ENCODE data around the gene LGALS3.

Gene LGALS3

GRCh38 chr14:55157080-55157479, 28.0 kb downstream of the LGALS3 start:
- Histone ChIP-seq H3K27me3 (replicated peaks; ENCODE audit: control insufficient read depth, insufficient read depth, low read length) (no peaks in the 10 kb centered on the region), H3K4me3 (replicated peaks; ENCODE audit: low read depth, low read length) (no peak overlapping the region), H3K36me3 (ENCODE audit: control insufficient read depth, insufficient read depth, low read length) (peaks cover 4% of the 10 kb centered on the region)
- TF ChIP-seq, protein P1, sequence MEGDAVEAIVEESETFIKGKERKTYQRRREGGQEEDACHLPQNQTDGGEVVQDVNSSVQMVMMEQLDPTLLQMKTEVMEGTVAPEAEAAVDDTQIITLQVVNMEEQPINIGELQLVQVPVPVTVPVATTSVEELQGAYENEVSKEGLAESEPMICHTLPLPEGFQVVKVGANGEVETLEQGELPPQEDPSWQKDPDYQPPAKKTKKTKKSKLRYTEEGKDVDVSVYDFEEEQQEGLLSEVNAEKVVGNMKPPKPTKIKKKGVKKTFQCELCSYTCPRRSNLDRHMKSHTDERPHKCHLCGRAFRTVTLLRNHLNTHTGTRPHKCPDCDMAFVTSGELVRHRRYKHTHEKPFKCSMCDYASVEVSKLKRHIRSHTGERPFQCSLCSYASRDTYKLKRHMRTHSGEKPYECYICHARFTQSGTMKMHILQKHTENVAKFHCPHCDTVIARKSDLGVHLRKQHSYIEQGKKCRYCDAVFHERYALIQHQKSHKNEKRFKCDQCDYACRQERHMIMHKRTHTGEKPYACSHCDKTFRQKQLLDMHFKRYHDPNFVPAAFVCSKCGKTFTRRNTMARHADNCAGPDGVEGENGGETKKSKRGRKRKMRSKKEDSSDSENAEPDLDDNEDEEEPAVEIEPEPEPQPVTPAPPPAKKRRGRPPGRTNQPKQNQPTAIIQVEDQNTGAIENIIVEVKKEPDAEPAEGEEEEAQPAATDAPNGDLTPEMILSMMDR (IDR thresholded peaks at IDR 0.05; ENCODE audit: insufficient read depth, low read length, poor library complexity, severe bottlenecking): no peak
- no peak for DNase-seq (ENCODE audit: extremely low read depth, insufficient read length)

DNA sequence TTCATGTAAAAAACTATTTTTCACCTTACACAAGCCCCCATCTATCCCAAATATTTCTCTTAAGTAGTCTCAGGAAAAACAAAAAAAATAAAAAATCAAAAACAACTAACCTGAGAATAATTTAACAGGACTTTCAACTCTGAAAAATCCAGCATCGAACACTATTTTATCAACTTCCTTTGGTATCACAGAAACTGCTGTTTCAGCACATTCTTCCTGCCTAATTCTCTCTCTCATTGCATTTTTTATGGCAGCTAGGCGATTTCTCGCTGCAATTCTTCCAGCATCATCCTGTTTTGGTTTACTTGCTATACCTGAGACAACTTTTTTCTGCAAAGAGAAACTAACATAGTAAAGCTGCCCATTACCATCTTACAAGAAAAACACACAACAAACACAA, 29.4 kb downstream of the LGALS3 start:
- TF ChIP-seq, protein P1 (IDR thresholded peaks at IDR 0.05; ENCODE audit: insufficient read depth, low read length, poor library complexity, severe bottlenecking): no peak
- Histone ChIP-seq H3K27me3 (replicated peaks; ENCODE audit: control insufficient read depth, insufficient read depth, low read length) (no peaks in the 10 kb centered on the region), H3K4me3 (replicated peaks; ENCODE audit: low read depth, low read length) (no peak overlapping the region), H3K36me3 (ENCODE audit: control insufficient read depth, insufficient read depth, low read length) (peaks cover 4% of the 10 kb centered on the region)
- no peak for DNase-seq (ENCODE audit: extremely low read depth, insufficient read length)

GRCh38 chr14:55160989-55161388, 31.9 kb downstream of the LGALS3 start:
- H3K27me3 ChIP-seq (replicated peaks; ENCODE audit: control insufficient read depth, insufficient read depth, low read length): no peaks in the 10 kb centered on the region
- peaks cover 8% of the 10 kb centered on the region for H3K36me3 ChIP-seq (ENCODE audit: control insufficient read depth, insufficient read depth, low read length)
- no peak overlapping the region for H3K4me3 ChIP-seq (replicated peaks; ENCODE audit: low read depth, low read length)
- no peak for DNase-seq (ENCODE audit: extremely low read depth, insufficient read length)
- TF ChIP-seq, protein P1 (IDR thresholded peaks at IDR 0.05; ENCODE audit: insufficient read depth, low read length, poor library complexity, severe bottlenecking): peak; percentile 32

GRCh38 chr14:55170526-55170925, 41.5 kb downstream of the LGALS3 start:
- H3K36me3 ChIP-seq (ENCODE audit: control insufficient read depth, insufficient read depth, low read length): peaks cover 2% of the 10 kb centered on the region
- no peaks in the 10 kb centered on the region for H3K27me3 ChIP-seq (replicated peaks; ENCODE audit: control insufficient read depth, insufficient read depth, low read length)
- TF ChIP-seq, protein P1 (IDR thresholded peaks at IDR 0.05; ENCODE audit: insufficient read depth, low read length, poor library complexity, severe bottlenecking): no peak
- H3K4me3 ChIP-seq (replicated peaks; ENCODE audit: low read depth, low read length): no peak overlapping the region
- no peak for DNase-seq (ENCODE audit: extremely low read depth, insufficient read length)

DNA sequence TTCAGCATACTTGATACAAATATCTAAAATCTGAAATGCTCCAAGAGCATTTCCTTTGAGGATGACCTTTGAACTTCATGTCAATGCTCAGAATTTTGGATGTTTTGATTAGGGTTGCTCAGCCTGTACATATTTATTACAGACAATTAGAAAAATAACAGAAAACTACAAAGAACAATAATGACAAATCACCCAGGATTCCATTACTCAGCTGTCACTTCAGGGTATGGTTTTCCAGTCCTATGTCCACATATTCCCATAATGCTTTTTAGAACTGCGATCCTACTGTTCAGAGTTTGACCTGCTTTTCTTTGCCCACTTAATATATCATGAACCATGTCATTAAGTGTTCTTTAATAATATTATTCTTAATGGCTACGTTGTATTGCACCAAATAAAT, 51.0 kb downstream of the LGALS3 start:
- DNase-seq (ENCODE audit: extremely low read depth, insufficient read length): no peak
- TF ChIP-seq, protein P1 (IDR thresholded peaks at IDR 0.05; ENCODE audit: insufficient read depth, low read length, poor library complexity, severe bottlenecking): no peak
- Histone ChIP-seq H3K36me3 (ENCODE audit: control insufficient read depth, insufficient read depth, low read length) (peaks cover 1% of the 10 kb centered on the region; the same call in 1 of the 2 replicates), H3K27me3 (replicated peaks; ENCODE audit: control insufficient read depth, insufficient read depth, low read length) (no peaks in the 10 kb centered on the region), H3K4me3 (replicated peaks; ENCODE audit: low read depth, low read length) (no peak overlapping the region)

GRCh38 chr14:55180434-55180833, 51.4 kb downstream of the LGALS3 start:
- Histone ChIP-seq H3K4me3 (replicated peaks; ENCODE audit: low read depth, low read length) (no peak overlapping the region), H3K36me3 (ENCODE audit: control insufficient read depth, insufficient read depth, low read length) (peaks cover 1% of the 10 kb centered on the region; the same call in 1 of the 2 replicates)
- TF ChIP-seq, protein P1 (IDR thresholded peaks at IDR 0.05; ENCODE audit: insufficient read depth, low read length, poor library complexity, severe bottlenecking): no peak

More at GRCh38 chr14:55180434-55180833, 51.4 kb downstream of the LGALS3 start:
- no peaks in the 10 kb centered on the region for H3K27me3 ChIP-seq (replicated peaks; ENCODE audit: control insufficient read depth, insufficient read depth, low read length)
- peak; percentile 51 for DNase-seq (ENCODE audit: extremely low read depth, insufficient read length)
